Measurements from ENCODE around the gene P2RY11. TPM values are rescaled to one million over a fixed set of nuclear protein-coding genes. Genes with fewer than 3 reads are reported as not detected.

P2RY11 gene
- total RNA-seq, 4 donors from 2014 or later: 2.7 to 18.7 (median 4.7) TPM

DNA sequence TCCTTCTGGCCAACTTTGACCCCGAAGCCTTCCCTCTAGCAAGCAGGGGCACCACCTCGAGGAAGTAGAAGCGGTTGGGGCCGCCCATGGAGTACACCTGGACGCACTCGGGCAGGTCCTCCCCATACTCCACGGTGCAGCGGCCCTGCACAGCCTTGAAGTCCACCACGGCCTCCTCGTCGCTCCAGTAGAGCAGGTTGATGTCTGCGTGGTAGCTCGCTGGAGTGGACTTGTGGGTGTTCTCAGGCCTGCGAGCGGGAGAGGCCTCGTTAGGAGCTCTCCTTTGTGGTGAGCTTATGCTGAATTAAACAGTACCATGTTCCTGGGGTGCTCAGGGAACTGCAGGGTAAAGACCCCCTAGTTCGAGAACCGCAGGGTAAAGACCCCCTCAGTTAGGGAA is 30.5 kb downstream of the P2RY11 start:
- TF ChIP-seq, protein P1, sequence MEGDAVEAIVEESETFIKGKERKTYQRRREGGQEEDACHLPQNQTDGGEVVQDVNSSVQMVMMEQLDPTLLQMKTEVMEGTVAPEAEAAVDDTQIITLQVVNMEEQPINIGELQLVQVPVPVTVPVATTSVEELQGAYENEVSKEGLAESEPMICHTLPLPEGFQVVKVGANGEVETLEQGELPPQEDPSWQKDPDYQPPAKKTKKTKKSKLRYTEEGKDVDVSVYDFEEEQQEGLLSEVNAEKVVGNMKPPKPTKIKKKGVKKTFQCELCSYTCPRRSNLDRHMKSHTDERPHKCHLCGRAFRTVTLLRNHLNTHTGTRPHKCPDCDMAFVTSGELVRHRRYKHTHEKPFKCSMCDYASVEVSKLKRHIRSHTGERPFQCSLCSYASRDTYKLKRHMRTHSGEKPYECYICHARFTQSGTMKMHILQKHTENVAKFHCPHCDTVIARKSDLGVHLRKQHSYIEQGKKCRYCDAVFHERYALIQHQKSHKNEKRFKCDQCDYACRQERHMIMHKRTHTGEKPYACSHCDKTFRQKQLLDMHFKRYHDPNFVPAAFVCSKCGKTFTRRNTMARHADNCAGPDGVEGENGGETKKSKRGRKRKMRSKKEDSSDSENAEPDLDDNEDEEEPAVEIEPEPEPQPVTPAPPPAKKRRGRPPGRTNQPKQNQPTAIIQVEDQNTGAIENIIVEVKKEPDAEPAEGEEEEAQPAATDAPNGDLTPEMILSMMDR (IDR thresholded peaks at IDR 0.05): no peak
- DNase-seq (ENCODE audit: low spot score) (no peak), ATAC-seq (ENCODE audit: low FRiP score) (no peak)

DNA sequence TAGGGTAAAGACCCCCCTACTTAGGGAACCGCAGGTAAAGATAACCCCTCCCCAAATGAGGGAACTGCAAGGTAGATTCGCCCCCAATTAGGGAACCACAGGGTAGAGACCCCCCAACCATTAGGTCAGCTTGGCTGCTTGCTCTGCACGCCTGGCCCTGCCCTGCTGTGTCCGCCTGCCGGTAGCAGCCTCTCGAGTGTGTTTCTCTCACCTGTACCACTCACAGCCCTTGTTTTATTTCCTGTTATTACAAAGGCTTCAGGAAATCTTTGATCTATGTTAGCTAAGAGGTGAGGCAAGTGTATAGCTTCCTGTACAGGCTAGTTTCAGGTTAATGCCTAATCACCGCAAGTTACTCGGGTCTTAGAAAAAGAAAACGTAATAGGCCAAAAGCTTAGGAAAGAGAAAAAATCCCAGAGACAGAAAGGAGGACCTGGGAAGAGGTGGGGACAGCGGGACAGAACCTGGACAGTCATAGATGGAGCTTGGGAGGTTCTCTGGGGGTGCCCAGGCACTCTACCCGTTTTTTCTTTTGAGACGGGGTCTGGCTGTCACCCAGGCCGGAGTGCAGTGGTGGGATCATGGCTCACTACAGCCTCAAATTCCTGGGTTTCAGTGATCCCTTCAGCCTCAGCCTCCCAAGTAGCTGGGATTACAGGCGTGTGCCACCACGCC is 31.3 kb downstream of the P2RY11 start:
- TF ChIP-seq, protein P1 (IDR thresholded peaks at IDR 0.05): no peak
- ATAC-seq (ENCODE audit: low FRiP score) (no peak), DNase-seq (ENCODE audit: low spot score) (no peak)

DNA sequence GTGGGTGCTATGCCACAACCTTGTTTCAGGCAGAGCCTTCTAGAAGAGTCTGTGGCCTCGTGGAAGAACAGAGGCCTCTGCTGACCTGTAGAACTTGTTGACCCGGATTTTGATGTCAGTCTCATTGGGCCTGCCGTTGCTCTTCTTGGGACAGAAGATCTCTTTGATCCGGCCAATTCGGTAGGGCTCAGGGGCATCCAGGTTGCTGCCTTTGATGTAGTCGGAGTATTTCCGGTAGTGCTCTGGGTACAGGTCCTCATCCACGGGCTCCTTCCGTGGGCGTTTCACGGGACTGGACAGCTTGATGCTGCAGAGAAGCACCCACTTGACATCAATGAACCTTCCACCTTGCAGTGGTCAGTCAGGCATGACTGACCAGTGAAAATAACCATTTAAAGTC is 32.2 kb downstream of the P2RY11 start:
- TF ChIP-seq, protein P1 (IDR thresholded peaks at IDR 0.05): no peak
- DNase-seq (ENCODE audit: low spot score): no peak
- no peak for ATAC-seq (ENCODE audit: low FRiP score)

DNA sequence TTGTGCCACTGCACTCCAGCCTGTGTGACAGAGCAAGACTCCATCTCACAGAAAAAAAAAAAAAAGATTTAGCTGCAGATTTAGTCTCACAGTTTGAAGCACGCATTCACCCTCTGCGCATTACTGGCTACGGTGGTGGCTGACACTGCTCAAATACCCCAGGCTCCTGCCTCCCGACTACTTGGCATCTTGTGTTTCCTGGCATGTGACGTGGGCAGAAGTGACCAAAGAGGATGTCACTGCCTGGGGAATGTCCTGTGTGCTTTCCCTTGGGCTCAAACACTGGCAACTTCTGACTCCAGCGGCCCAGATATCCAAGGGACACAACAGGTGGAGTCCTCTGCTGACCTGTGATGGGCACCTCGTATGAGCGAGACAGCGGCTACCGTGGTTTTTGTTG is 32.9 kb downstream of the P2RY11 start:
- TF ChIP-seq, protein P1 (IDR thresholded peaks at IDR 0.05): no peak
- DNase-seq (ENCODE audit: low spot score): no peak
- ATAC-seq (ENCODE audit: low FRiP score): no peak

DNA sequence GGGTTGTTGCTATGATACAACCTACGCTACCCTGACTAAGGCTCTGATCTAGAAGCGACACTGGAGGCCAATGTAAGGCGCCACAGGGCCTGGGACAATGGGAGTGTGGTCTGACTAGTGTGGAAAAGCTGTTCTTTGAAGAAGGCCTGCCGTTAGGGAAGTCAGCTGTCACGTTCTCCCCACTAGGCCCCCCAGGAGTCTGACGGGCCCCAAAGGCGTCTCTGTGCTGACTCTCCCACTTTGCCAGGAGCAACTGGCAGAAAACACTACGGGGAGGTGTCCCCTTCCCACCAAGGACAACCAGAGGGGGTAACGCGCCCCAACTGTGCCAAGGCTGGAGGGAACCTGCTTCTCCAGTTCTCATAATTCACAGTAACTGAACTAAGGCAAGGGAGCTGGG is 33.5 kb downstream of the P2RY11 start:
- DNase-seq (ENCODE audit: low spot score): no peak
- no peak for ATAC-seq (ENCODE audit: low FRiP score)
- TF ChIP-seq, protein P1 (IDR thresholded peaks at IDR 0.05): no peak

DNA sequence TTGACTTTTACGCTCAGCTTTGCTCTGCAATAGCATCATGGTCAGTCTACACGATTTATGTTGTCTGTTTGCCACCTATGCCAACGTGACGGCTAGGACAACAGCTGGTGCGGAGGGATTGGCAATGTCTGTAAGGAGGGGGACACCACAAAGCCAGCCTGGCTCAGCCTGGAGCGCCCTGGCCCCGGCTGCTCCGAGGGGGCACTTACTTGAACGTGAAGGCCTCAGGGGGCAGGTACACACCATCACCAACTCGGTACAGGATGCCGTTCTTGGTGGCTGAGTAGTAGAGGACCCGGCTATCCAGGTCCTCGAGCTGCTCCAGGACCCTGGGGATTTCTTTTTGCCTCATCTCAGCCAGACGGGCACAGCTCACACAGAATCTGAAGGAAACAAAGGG is 34.6 kb downstream of the P2RY11 start:
- TF ChIP-seq, protein P1 (IDR thresholded peaks at IDR 0.05): no peak
- no peak for ATAC-seq (ENCODE audit: low FRiP score)
- DNase-seq (ENCODE audit: low spot score): no peak

DNA sequence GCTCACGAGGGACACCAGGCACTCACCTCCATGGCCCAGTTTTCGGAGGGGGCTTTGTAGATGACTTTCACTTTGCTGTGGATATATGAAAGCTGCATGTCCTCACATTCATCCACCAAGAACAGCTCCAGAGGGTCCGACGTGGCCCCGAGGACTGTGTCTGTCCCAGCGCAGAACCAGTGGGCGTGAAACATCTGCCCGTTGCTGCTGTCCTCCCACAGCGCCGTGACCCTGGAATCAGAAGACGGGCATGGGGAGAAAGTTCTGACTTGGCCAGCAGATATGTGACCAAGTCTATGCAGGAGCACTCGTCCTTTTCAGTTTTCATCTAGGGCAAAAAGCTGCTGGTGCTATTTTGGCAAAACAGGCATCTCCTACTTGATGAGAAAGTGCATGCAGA is 37.9 kb downstream of the P2RY11 start:
- TF ChIP-seq, protein P1 (IDR thresholded peaks at IDR 0.05): no peak
- ATAC-seq (ENCODE audit: low FRiP score) (no peak), DNase-seq (ENCODE audit: low spot score) (no peak)

Measured in omental fat pad (tissue), 4 donors.